ENCODE data around the gene SUFU.

DNA sequence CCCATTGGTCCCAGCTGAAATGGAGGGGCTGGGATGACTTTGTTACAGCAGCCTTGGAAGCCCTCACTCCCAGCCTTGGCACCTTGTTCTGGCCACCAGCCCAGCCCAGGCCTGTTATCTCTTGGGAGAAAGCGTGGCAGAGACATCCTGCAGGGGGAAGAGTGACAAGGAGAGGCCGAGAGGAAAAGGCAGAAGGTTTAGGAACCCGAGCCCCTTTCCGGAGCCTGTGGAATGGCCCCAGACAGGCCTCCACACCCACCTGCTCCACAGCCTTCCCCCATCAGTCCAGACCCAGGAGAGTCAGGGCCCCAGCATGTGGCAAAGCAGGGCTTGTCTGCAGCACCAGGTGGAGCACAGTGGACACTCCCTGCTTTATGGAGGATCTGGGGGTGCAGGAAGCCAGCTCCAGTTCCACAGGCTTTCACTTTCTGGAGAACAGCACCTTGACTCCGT lies 116.4 kb downstream of the SUFU start:
- no peak for TF ChIP-seq CTCF (IDR thresholded peaks at IDR 0.05)
- TF ChIP-seq POLR2AphosphoS5 (IDR thresholded peaks at IDR 0.05), result no peak
- TF ChIP-seq POLR2A (IDR thresholded peaks at IDR 0.05), result no peak

Data from stomach (tissue), 4 donors.